Stomach (tissue), 4 donors: Measurements from ENCODE around the gene NPAS3.

Experiments
- EP300 ChIP-seq: sonication (generic); formaldehyde crosslinking; IDR thresholded peaks from one replicate; pipeline ENCODE4 v1.6.1; 2017; ENCODE audit warnings: antibody characterized with exemption
- POLR2A ChIP-seq, 4 donors: fragments of 450-650 bp; IDR thresholded peaks; one replicate each; pipeline ENCODE4 v1.6.1; 2016; ENCODE audit warnings: antibody characterized with exemption in 4 of 4, control low read depth in 2 of 4, mild to moderate bottlenecking in 1 of 4, moderate library complexity in 1 of 4
- TF ChIP-seq, protein P1 (sequence below), 7 experiments: fragments of 450-650 bp in 4 of 7; fragments of 200-600 bp in 3 of 7; sonication (generic) in 3 of 7; IDR thresholded peaks; one replicate each; pipeline ENCODE4 v1.5.1; 2016 to 2019; ENCODE audit warnings: antibody characterized with exemption in 7 of 7, control low read depth in 2 of 7, mild to moderate bottlenecking in 1 of 7

DNA sequence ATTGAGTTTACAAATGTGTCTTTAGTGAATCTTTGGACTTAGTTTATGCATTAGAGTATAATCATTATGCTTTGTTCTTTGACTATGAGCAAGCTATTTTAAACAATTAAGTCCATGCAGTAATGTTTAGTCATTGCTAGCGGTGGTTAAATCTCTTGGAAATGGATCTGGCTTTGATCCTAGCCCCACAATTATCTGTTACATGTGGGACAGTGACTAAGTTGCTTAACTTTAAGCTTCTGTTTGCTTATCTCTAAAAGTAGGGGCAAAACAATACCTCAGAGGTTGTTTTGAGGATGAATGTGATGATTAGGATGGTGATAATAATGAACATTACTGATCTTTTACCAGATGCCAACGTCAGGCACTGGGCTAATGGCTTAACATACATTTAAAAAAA lies 124.2 kb downstream of the NPAS3 start:
- TF ChIP-seq POLR2A (IDR thresholded peaks at IDR 0.05), result no peak
- TF ChIP-seq EP300, result no peak
- TF ChIP-seq, protein P1, sequence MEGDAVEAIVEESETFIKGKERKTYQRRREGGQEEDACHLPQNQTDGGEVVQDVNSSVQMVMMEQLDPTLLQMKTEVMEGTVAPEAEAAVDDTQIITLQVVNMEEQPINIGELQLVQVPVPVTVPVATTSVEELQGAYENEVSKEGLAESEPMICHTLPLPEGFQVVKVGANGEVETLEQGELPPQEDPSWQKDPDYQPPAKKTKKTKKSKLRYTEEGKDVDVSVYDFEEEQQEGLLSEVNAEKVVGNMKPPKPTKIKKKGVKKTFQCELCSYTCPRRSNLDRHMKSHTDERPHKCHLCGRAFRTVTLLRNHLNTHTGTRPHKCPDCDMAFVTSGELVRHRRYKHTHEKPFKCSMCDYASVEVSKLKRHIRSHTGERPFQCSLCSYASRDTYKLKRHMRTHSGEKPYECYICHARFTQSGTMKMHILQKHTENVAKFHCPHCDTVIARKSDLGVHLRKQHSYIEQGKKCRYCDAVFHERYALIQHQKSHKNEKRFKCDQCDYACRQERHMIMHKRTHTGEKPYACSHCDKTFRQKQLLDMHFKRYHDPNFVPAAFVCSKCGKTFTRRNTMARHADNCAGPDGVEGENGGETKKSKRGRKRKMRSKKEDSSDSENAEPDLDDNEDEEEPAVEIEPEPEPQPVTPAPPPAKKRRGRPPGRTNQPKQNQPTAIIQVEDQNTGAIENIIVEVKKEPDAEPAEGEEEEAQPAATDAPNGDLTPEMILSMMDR (IDR thresholded peaks at IDR 0.05), result no peak
